ENCODE results near the gene HERPUD1. TPM values are rescaled to one million over a fixed set of nuclear protein-coding genes. Genes with fewer than 3 reads are reported as not detected.

The HERPUD1 gene
- total and polyA plus RNA-seq, 2 of the 8 experiments (the other 6 are each of a cell fraction or from before 2014, with no cell fraction given), result 23.3 to 34.7 TPM

DNA sequence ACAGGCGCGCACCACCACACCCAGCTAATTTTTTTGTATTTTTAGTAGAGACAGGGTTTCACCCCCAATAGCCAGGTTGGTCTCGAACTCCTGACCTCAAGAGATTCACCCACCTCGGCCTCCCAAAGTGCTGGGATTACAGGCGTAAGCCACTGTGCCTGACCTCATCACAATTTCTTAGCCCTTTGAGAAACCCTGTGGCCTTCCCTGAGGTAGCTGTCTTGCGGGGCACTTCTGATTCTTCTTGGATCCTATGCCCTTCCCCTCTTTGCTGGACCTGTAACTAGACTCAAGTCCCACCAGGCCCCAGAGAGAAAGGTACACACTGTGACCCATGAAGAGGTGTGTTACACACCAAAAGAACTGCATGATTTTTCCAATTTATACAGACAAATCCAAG, 16.3 kb downstream of the HERPUD1 start (continued):
- no peak for TF ChIP-seq RFX5 (IDR thresholded peaks at IDR 0.05; ENCODE audit: borderline replicate concordance, low read depth, low read length)
- no peak for TF ChIP-seq POLR2AphosphoS5 (IDR thresholded peaks at IDR 0.05; ENCODE audit: low read depth, low read length)
